Measurements from ENCODE around the gene CBFB. TPM values are rescaled to one million over a fixed set of nuclear protein-coding genes. Genes with fewer than 3 reads are reported as not detected.
A peak's percentile ranks its signal among the peaks of the same experiment; 100 is the strongest.

CBFB gene
- total and polyA plus RNA-seq, 2 experiments from 2014 or later: 47.4 to 59.0 TPM

DNA sequence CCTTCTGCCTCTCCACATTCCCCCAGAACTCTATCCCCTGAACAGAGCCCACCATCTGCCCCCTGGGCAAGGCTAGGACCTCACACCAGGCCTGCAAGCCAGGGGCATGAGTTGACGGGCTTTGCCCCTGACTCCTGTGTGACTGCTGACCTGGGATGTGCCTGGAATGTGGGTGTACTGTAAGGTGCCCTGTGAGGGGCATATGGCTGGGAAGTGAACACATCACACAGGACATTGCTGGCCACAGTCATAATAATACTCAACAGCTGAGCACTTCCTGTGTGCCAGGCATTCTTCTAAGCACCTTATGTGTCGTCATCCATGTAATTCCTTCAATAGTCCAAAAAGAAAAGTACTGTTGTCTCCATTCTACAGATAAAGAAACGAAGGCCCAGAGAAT is 27.2 kb upstream of the CBFB start:
- Histone ChIP-seq H3K79me2 (no peaks in the 10 kb centered on the region), H3K9me2 (replicated peaks; ENCODE audit: insufficient read depth) (no peaks in the 10 kb centered on the region), H2AFZ (no peak overlapping the region), H3K4me3 (no peak overlapping the region), H4K20me1 (ENCODE audit: insufficient read depth, poor library complexity, severe bottlenecking) (no peaks in the 10 kb centered on the region), H3K4me1 (ENCODE audit: insufficient read depth) (peaks cover 12% of the 10 kb centered on the region), H3K27ac (no peak overlapping the region), H3K9me3 (ENCODE audit: low read depth) (no peaks in the 10 kb centered on the region), H3K27me3 (no peaks in the 10 kb centered on the region), H3K36me3 (replicated peaks; ENCODE audit: insufficient read depth, low read depth) (no peaks in the 10 kb centered on the region), H3K4me2 (peak overlapping the region; percentile 100)
- no peak for DNase-seq (ENCODE audit: low spot score)
- WGBS (ENCODE audit: low lambda C conversion rate, missing lambda C conversion rate): 96% methylated on average over 3 of the region's 3 CpGs
- TF ChIP-seq EZH2phosphoT487 (IDR thresholded peaks at IDR 0.05; ENCODE audit: low read depth, severe bottlenecking, unreplicated experiment) (no peak), EZH2 (IDR thresholded peaks at IDR 0.05; ENCODE audit: borderline replicate concordance) (no peak)
- TF ChIP-seq, protein P1, sequence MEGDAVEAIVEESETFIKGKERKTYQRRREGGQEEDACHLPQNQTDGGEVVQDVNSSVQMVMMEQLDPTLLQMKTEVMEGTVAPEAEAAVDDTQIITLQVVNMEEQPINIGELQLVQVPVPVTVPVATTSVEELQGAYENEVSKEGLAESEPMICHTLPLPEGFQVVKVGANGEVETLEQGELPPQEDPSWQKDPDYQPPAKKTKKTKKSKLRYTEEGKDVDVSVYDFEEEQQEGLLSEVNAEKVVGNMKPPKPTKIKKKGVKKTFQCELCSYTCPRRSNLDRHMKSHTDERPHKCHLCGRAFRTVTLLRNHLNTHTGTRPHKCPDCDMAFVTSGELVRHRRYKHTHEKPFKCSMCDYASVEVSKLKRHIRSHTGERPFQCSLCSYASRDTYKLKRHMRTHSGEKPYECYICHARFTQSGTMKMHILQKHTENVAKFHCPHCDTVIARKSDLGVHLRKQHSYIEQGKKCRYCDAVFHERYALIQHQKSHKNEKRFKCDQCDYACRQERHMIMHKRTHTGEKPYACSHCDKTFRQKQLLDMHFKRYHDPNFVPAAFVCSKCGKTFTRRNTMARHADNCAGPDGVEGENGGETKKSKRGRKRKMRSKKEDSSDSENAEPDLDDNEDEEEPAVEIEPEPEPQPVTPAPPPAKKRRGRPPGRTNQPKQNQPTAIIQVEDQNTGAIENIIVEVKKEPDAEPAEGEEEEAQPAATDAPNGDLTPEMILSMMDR (IDR thresholded peaks at IDR 0.05; ENCODE audit: poor library complexity): no peak

DNA sequence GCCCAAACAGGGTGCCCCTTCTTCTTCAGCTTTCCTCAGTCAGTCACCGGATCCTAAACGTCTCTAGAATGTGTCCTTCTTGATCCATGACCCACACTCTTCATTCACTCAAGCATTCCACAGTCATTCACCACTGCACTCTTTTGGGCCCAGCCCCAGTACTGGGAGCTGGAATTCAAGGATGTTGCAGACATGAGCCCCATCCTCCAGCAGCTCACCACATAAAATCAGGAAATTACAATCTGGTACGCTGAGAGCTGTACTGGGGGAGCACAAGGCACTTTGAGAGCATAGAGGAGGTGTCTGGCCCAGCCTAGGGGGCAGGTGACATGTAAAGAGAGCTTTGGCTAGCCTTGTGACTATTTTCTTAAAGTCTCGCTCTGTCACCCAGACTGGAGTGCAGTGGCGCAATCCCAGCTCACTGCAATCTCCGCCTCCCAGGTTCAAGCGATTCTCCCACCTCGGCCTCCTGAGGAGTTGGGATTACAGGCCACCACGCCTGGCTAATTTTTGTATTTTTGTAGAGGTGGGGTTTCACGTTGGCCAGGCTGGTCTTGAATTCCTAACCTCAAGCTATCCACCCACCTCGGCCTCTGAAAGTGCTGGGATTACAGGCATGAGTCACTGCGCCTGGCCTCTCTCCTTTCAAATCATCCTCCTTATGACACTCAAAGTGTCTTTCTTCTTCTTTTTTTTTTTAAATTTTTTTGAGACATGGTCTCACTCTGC is 21.9 kb upstream of the CBFB start:
- Histone ChIP-seq H3K4me3 (no peak overlapping the region), H3K9me3 (ENCODE audit: low read depth) (no peaks in the 10 kb centered on the region), H3K4me1 (ENCODE audit: insufficient read depth) (no peaks in the 10 kb centered on the region), H3K79me2 (no peaks in the 10 kb centered on the region), H3K4me2 (no peak overlapping the region), H3K9me2 (replicated peaks; ENCODE audit: insufficient read depth) (no peaks in the 10 kb centered on the region), H2AFZ (no peak overlapping the region), H3K27me3 (no peaks in the 10 kb centered on the region), H3K36me3 (replicated peaks; ENCODE audit: insufficient read depth, low read depth) (no peaks in the 10 kb centered on the region), H3K27ac (no peak overlapping the region), H4K20me1 (ENCODE audit: insufficient read depth, poor library complexity, severe bottlenecking) (no peaks in the 10 kb centered on the region)
- 78% methylated on average over 12 of the region's 12 CpGs for WGBS (ENCODE audit: low lambda C conversion rate, missing lambda C conversion rate)
- TF ChIP-seq EZH2 (IDR thresholded peaks at IDR 0.05; ENCODE audit: borderline replicate concordance) (no peak), EZH2phosphoT487 (IDR thresholded peaks at IDR 0.05; ENCODE audit: low read depth, severe bottlenecking, unreplicated experiment) (no peak)
- TF ChIP-seq, protein P1 (IDR thresholded peaks at IDR 0.05; ENCODE audit: poor library complexity): no peak
- no peak for DNase-seq (ENCODE audit: low spot score)

DNA sequence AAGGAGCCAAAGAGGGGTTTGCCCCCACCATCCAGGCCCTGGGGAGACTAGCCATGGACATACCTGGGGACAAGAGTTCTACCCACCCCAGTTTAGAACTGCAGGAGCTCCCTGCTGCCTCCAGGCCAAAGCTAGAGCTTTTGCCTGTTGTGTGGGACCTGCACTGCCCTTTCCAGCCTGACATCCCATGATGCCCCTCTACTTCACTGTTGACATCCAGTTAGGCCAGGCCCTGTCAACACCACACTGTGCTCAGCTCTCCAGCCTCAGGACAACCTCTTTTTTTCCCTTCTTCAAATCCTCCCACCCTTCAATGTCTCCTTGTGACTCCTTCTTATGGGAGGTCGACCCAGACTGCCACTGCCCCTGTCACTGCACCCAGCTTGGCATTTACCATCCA is 19.8 kb upstream of the CBFB start:
- Histone ChIP-seq H3K4me3 (no peak overlapping the region), H3K4me1 (ENCODE audit: insufficient read depth) (peaks cover 3% of the 10 kb centered on the region), H3K27ac (no peak overlapping the region), H4K20me1 (ENCODE audit: insufficient read depth, poor library complexity, severe bottlenecking) (no peaks in the 10 kb centered on the region), H3K9me3 (ENCODE audit: low read depth) (no peaks in the 10 kb centered on the region), H3K27me3 (no peaks in the 10 kb centered on the region), H3K4me2 (no peak overlapping the region), H3K9me2 (replicated peaks; ENCODE audit: insufficient read depth) (no peaks in the 10 kb centered on the region), H3K36me3 (replicated peaks; ENCODE audit: insufficient read depth, low read depth) (no peaks in the 10 kb centered on the region), H2AFZ (no peak overlapping the region), H3K79me2 (no peaks in the 10 kb centered on the region)
- WGBS (ENCODE audit: low lambda C conversion rate, missing lambda C conversion rate): 86% methylated on average over 1 of the region's 1 CpG
- DNase-seq (ENCODE audit: low spot score): no peak
- TF ChIP-seq EZH2 (IDR thresholded peaks at IDR 0.05; ENCODE audit: borderline replicate concordance) (no peak), EZH2phosphoT487 (IDR thresholded peaks at IDR 0.05; ENCODE audit: low read depth, severe bottlenecking, unreplicated experiment) (no peak)
- TF ChIP-seq, protein P1 (IDR thresholded peaks at IDR 0.05; ENCODE audit: poor library complexity): no peak

All from hepatocyte (in vitro differentiated cells).